ENCODE measurements around the gene MAST1. TPM values are rescaled to one million over a fixed set of nuclear protein-coding genes. Genes with fewer than 3 reads are reported as not detected.
A peak's percentile ranks its signal among the peaks of the same experiment; 100 is the strongest.
"Not testable (repeated sequence)": the region's sequence is repeated elsewhere in the genome, so short reads cannot be mapped to it uniquely, and the experiment has no call there.

The MAST1 gene
- total RNA-seq, 4 donors from 2014 or later: not detected

DNA sequence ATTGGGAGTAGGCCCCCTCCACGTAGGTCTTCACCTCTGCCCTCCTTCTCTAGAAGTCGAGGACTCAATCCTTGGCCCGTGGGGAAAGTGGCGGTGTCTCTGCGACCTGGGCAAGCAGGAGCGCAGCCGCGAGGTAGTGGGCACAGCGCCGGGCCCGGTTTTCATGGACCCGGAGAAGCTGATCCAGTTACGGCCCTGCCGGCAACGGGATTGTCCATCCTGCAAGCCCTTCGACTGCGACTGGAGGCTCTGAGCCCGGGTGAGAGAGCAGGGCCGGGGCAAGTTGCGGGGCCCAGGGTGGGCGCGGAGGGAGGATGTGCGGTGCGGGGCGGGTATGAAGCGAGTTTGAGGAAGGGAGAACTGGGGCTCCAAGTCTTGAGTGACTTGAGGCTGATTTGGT, 34.3 kb upstream of the MAST1 start:
- no peaks in the 10 kb centered on the region for H3K27me3 ChIP-seq
- DNase-seq (no peak), ATAC-seq (no peak)
- H3K4me1 ChIP-seq: peaks cover 22 to 28% of the 10 kb centered on the region in 2 donors
- H3K36me3 ChIP-seq: peaks cover 0 to 17% of the 10 kb centered on the region in 2 donors
- intact Hi-C loops (cut with DNase I; ENCODE audit: low total_unique reads): no loop called here
- in situ Hi-C loops (cut with MboI; ENCODE audit: low sequenced_read_pairs in 4 of 4): no loop called here
- H3K27ac ChIP-seq: no peak overlapping the region
- no peak for TF ChIP-seq CTCF (IDR thresholded peaks at IDR 0.05 in 4 of 5, conservative IDR thresholded peaks at IDR 0.05 in 1 of 5)
- no peak for TF ChIP-seq POLR2A (IDR thresholded peaks at IDR 0.05)
- no peaks in the 10 kb centered on the region for H3K9me3 ChIP-seq
- H3K4me3 ChIP-seq: no peak overlapping the region

- peaks cover 15 to 16% of the 10 kb centered on the region in 2 donors for H3K4me1 ChIP-seq
- H3K27me3 ChIP-seq: no peaks in the 10 kb centered on the region
- intact Hi-C loops (cut with DNase I; ENCODE audit: low total_unique reads): loop anchor here (2.0 kb wide), 1 partner anchor 40 kb away; no protein-coding TSS in a partner anchor
- ATAC-seq: peak; percentile 72 to 73
- peak within 1 kb of the TSS; percentile 63 to 79 (median 74) for H3K27ac ChIP-seq
- TF ChIP-seq CTCF (IDR thresholded peaks at IDR 0.05 in 4 of 5, conservative IDR thresholded peaks at IDR 0.05 in 1 of 5) (peak in 2 of 5 experiments; percentile 24 to 25), POLR2A (IDR thresholded peaks at IDR 0.05) (no peak)
- peak; percentile 79 to 84 for DNase-seq
- peak within 1 kb of the TSS; percentile 68 to 75 (median 70) for H3K4me3 ChIP-seq
- in situ Hi-C loops (cut with MboI; ENCODE audit: low sequenced_read_pairs in 4 of 4): no loop called here
- no peaks in the 10 kb centered on the region for H3K9me3 ChIP-seq
- H3K36me3 ChIP-seq: peaks cover 0 to 4% of the 10 kb centered on the region in 2 donors
These were observed 31.9 kb upstream of the MAST1 start, which contains the start of gene RNASEH2A for GRCh38 chr19:12806242-12807081. RNASEH2A (plus strand) TSS chr19:12806584; CDS start chr19:12806674, 90 bp downstream.

GRCh38 chr19:12815088-12815487, 23.2 kb upstream of the MAST1 start:
- ATAC-seq: no peak

DNA sequence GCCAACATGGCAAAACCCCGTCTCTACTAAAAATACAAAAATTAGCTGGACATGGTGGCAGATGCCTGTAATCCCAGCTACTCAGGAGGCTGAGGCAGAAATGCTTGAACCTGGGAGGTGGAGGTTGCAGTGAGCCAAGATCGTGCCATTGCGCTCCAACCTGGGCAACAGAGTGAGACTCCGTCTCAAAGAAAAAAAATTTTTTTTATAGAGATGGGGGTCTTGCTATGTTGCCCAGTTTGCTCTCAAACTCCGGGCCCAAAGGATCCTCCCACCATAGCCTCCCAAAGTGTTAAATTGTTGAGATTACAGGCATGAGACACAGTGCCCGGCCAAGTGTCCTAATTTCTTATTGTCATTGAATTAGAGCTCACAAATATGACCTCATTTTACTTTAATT, 21.1 kb upstream of the MAST1 start:
- H3K27me3 ChIP-seq; H3K36me3 ChIP-seq; H3K4me1 ChIP-seq; H3K4me3 ChIP-seq; in situ Hi-C loops (cut with MboI; ENCODE audit: low sequenced_read_pairs in 4 of 4); intact Hi-C loops (cut with DNase I; ENCODE audit: low total_unique reads); H3K9me3 ChIP-seq; H3K27ac ChIP-seq; DNase-seq; ATAC-seq: not testable (repeated sequence)

More at GRCh38 chr19:12815088-12815487, 23.2 kb upstream of the MAST1 start:
- no peak for DNase-seq
- H3K36me3 ChIP-seq: peaks cover 0 to 11% of the 10 kb centered on the region in 2 donors
- in situ Hi-C loops (cut with MboI; ENCODE audit: low sequenced_read_pairs in 4 of 4) (no loop called here), intact Hi-C loops (cut with DNase I; ENCODE audit: low total_unique reads) (no loop called here)
- no peaks in the 10 kb centered on the region for H3K4me1 ChIP-seq
- TF ChIP-seq POLR2A (IDR thresholded peaks at IDR 0.05) (no peak), CTCF (IDR thresholded peaks at IDR 0.05 in 4 of 5, conservative IDR thresholded peaks at IDR 0.05 in 1 of 5) (no peak)
- H3K27me3 ChIP-seq: no peaks in the 10 kb centered on the region
- no peak overlapping the region for H3K4me3 ChIP-seq
- H3K27ac ChIP-seq: no peak overlapping the region
- no peaks in the 10 kb centered on the region for H3K9me3 ChIP-seq

DNA sequence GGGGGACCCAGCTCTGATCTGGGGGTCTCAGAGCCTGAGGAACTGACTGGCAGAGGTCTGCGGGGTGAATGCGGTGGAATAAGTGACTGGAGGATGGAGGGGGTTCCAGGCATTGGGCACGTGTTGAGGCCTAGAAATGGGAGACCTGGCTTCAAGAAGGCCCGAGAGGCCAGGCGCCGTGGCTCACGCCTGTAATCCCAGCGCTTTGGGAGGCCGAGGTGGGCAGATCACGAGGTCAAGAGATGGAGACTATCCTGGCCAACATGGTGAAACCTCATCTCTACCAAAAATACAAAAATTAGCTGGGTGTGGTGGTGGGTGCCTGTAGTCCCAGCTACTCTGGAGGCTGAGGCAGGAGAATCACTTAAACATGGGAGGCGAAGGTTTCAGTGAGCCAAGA, 20.5 kb upstream of the MAST1 start:
- ATAC-seq; H3K4me1 ChIP-seq; H3K4me3 ChIP-seq; DNase-seq; H3K9me3 ChIP-seq; intact Hi-C loops (cut with DNase I; ENCODE audit: low total_unique reads); H3K36me3 ChIP-seq; H3K27ac ChIP-seq; H3K27me3 ChIP-seq; in situ Hi-C loops (cut with MboI; ENCODE audit: low sequenced_read_pairs in 4 of 4): not testable (repeated sequence)
